AG04450 (cell line): ENCODE measurements around the gene RTCB. TPM values are rescaled to one million over a fixed set of nuclear protein-coding genes. Genes with fewer than 3 reads are reported as not detected.
"Not testable (repeated sequence)": the region's sequence is repeated elsewhere in the genome, so short reads cannot be mapped to it uniquely, and the experiment has no call there.

Experiments
- CTCF ChIA-PET: fragments of 300-600, 350-600 bp; formaldehyde crosslinking; extraction: SDS; loops from one replicate; lab custom pipeline; 2022; ENCODE audit warnings: antibody characterized with exemption, inconsistent platforms; lab: Charles Lee
- POLR2A ChIA-PET: fragments of 350-600 bp; formaldehyde crosslinking; extraction: SDS; loops from one replicate; lab custom pipeline; 2021; ENCODE audit warnings: antibody characterized with exemption, inconsistent platforms; lab: Yijun Ruan, JAX
- DNase-seq: peaks from one replicate; pipeline ENCODE4 v3.0.0-alpha.2; 2011; ENCODE audit warnings: low read depth, low spot score
- H3K27ac ChIP-seq: one replicate; pipeline ENCODE4 v1.5.1; 2012; ENCODE audit warnings: low read depth, low read length, control low read depth
- H3K27me3 ChIP-seq: one replicate; pipeline ENCODE4 v1.6.0; 2012; ENCODE audit warnings: low read length; ENCODE audit not compliant: control insufficient read depth, insufficient read depth
- H3K4me3 ChIP-seq: 2 replicates; pipeline ENCODE4 v1.5.1; 2011; ENCODE audit warnings: mild to moderate bottlenecking, low read depth, low read length, control low read depth
- H3K9me3 ChIP-seq: 2 replicates; pipeline ENCODE4 v1.5.1; 2012; ENCODE audit warnings: low read length; ENCODE audit not compliant: control insufficient read depth, insufficient read depth
- CTCF ChIP-seq: IDR thresholded peaks from 2 replicates; pipeline ENCODE4 v1.5.1; 2011; ENCODE audit warnings: low read depth, low read length, control low read depth, inconsistent platforms
- polyA plus RNA-seq: library from polyadenylated mRNA; depleted of rRNA; stranded (reverse); fragments of >200 nt; gene quantifications from 2 replicates; pipeline ENCODE4 v1.2.3, GENCODE V29; 2011

RTCB gene
- polyA plus RNA-seq, 1 experiment: 179 TPM

- ChIA-PET POLR2A (no interaction called here), CTCF (no interaction called here)
- no peak for DNase-seq
- Histone ChIP-seq H3K9me3 (no peaks in the 10 kb centered on the region), H3K27ac (no peak overlapping the region), H3K4me3 (no peak overlapping the region), H3K27me3 (no peaks in the 10 kb centered on the region)
- no peak for TF ChIP-seq CTCF
Observed at GRCh38 chr22:32375678-32376450, 36.2 kb downstream of the RTCB start.

GRCh38 chr22:32364210-32364609 is 47.8 kb downstream of the RTCB start:
- no peak for TF ChIP-seq CTCF
- Histone ChIP-seq H3K27ac (no peak overlapping the region), H3K27me3 (no peaks in the 10 kb centered on the region), H3K9me3 (no peaks in the 10 kb centered on the region), H3K4me3 (no peak overlapping the region)
- ChIA-PET POLR2A (no interaction called here), CTCF (no interaction called here)
- DNase-seq: no peak

- ChIA-PET CTCF (no interaction called here), POLR2A (no interaction called here)
- Histone ChIP-seq H3K27me3 (no peaks in the 10 kb centered on the region), H3K27ac (no peak overlapping the region), H3K9me3 (no peaks in the 10 kb centered on the region), H3K4me3 (no peak overlapping the region)
- DNase-seq: no peak
- no peak for TF ChIP-seq CTCF
Observed at GRCh38 chr22:32361257-32361656, 50.8 kb downstream of the RTCB start.

GRCh38 chr22:32360096-32360495 is 52.0 kb downstream of the RTCB start:
- CTCF ChIA-PET, H3K9me3 ChIP-seq, H3K27me3 ChIP-seq, POLR2A ChIA-PET, DNase-seq, H3K27ac ChIP-seq, H3K4me3 ChIP-seq: not testable (repeated sequence)

- POLR2A ChIA-PET: not testable (repeated sequence)
Observed at GRCh38 chr22:32357567-32357966, 54.5 kb downstream of the RTCB start, which contains the start of gene RFPL3. RFPL3 (plus strand) TSS chr22:32357867; CDS start chr22:32358072, 205 bp downstream.

GRCh38 chr22:32355760-32356159 is 56.3 kb downstream of the RTCB start:
- TF ChIP-seq CTCF: no peak
- POLR2A ChIA-PET: no interaction called here
- H3K27me3 ChIP-seq: no peaks in the 10 kb centered on the region
- no peak overlapping the region for H3K4me3 ChIP-seq
- H3K27ac ChIP-seq: no peak overlapping the region
- DNase-seq: no peak
- CTCF ChIA-PET: no interaction called here
- H3K9me3 ChIP-seq: peaks cover 24% of the 10 kb centered on the region

More at GRCh38 chr22:32357567-32357966, 54.5 kb downstream of the RTCB start, which contains the start of gene RFPL3:
- H3K27ac ChIP-seq, H3K27me3 ChIP-seq, DNase-seq, CTCF ChIA-PET, H3K4me3 ChIP-seq: not testable (repeated sequence)
- peaks cover 22% of the 10 kb centered on the region for H3K9me3 ChIP-seq
